Measurements from ENCODE around the gene CD99L2.

Gene CD99L2

DNA sequence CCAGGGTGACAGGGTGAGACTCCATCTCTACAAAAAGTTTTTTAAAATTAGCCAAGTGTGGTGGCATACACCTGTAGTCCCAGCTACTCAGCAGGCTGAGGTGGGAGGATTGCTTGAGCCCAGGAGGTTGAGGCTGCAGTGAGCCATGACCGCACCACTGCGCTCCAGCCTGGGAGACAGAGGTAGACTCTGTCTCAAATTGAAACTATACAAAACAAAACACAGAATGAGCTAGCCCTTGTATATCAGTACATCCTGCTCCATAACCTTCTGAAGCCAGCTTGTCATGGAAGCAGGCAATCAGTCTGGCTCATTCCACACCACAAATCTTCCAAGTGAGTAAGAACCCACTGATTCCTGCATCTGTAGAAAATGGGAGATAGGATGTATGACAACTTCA lies 49.0 kb downstream of the CD99L2 start:
- Histone ChIP-seq H2AK5ac (ENCODE audit: low read length) (no peak overlapping the region), H3K23ac (ENCODE audit: low read length) (no peak overlapping the region), H3K9me3 (ENCODE audit: insufficient read depth, low read depth, low read length) (no peaks in the 10 kb centered on the region), H4K8ac (ENCODE audit: low read depth, low read length) (no peak overlapping the region), H3K27me3 (ENCODE audit: insufficient read depth, low read length) (no peaks in the 10 kb centered on the region), H2BK120ac (ENCODE audit: insufficient read depth, low read length, poor library complexity) (no peak overlapping the region), H2BK5ac (ENCODE audit: low read depth, low read length, poor library complexity) (no peak overlapping the region), H3K14ac (ENCODE audit: low read length) (no peak overlapping the region), H3K9ac (ENCODE audit: low read length) (no peak overlapping the region), H3K36me3 (ENCODE audit: control insufficient read depth in 1 of 2, insufficient read depth in 2 of 2, low read length in 2 of 2) (peaks cover 0 to 1% of the 10 kb centered on the region in 2 experiments), H3K4me2 (ENCODE audit: low read length) (no peak overlapping the region), H4K91ac (ENCODE audit: low read depth, low read length) (no peak overlapping the region), H3K18ac (ENCODE audit: low read length) (no peak overlapping the region), H2BK12ac (ENCODE audit: low read length) (no peak overlapping the region), H2AFZ (ENCODE audit: insufficient read depth, low read length, poor library complexity) (no peak overlapping the region), H3K4ac (ENCODE audit: low read depth, low read length) (no peak overlapping the region), H3K4me3 (ENCODE audit: low read depth, low read length) (no peak overlapping the region), H4K12ac (ENCODE audit: low read depth, low read length) (no peak overlapping the region), H3K79me1 (ENCODE audit: low read length) (no peaks in the 10 kb centered on the region), H3K27ac (ENCODE audit: low read depth, low read length) (peak overlapping the region; percentile 41), H3K4me1 (ENCODE audit: control insufficient read depth in 1 of 2, insufficient read depth in 2 of 2, low read length in 2 of 2) (peaks cover 3 to 5% of the 10 kb centered on the region in 2 experiments), H3K79me2 (ENCODE audit: control insufficient read depth, insufficient read depth, low read length, poor library complexity) (peaks cover 2% of the 10 kb centered on the region)
- WGBS (ENCODE audit: extremely low coverage, insufficient coverage, insufficient read length) = no CpG with 5 or more reads among the region's 2 CpGs
- peak in 1 of 2 donors; percentile 73 for DNase-seq

DNA sequence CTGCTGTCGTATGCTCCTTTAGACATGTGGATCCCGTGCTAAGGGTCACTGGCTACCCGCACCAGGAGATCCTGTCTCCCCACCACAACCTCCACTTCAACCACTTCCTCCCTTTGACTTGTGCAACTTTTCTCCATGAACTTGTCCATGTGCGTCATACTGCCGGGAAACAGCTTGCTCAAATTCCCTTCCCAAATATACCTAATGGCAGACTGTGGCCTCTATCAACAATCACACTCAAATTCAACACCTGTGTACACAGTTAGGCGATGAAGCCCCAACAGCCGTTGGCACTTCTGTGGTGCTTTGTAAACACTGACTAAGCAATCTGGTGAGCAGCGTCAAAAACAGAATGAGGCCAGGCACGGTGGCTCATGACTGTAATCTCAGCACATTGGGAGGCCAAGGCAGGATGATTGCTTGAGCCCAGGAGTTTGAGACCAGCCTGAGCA lies 49.5 kb downstream of the CD99L2 start:
- Histone ChIP-seq H2BK5ac (ENCODE audit: low read depth, low read length, poor library complexity) (no peak overlapping the region), H3K9me3 (ENCODE audit: insufficient read depth, low read depth, low read length) (no peaks in the 10 kb centered on the region), H3K27me3 (ENCODE audit: insufficient read depth, low read length) (no peaks in the 10 kb centered on the region), H4K8ac (ENCODE audit: low read depth, low read length) (no peak overlapping the region), H3K4ac (ENCODE audit: low read depth, low read length) (no peak overlapping the region), H4K12ac (ENCODE audit: low read depth, low read length) (no peak overlapping the region), H3K14ac (ENCODE audit: low read length) (no peak overlapping the region), H3K18ac (ENCODE audit: low read length) (no peak overlapping the region), H3K27ac (ENCODE audit: low read depth, low read length) (no peak overlapping the region), H2AFZ (ENCODE audit: insufficient read depth, low read length, poor library complexity) (no peak overlapping the region), H2BK12ac (ENCODE audit: low read length) (no peak overlapping the region), H3K4me1 (ENCODE audit: control insufficient read depth in 1 of 2, insufficient read depth in 2 of 2, low read length in 2 of 2) (peaks cover 3 to 7% of the 10 kb centered on the region in 2 experiments), H3K9ac (ENCODE audit: low read length) (no peak overlapping the region), H2BK120ac (ENCODE audit: insufficient read depth, low read length, poor library complexity) (peak overlapping the region; percentile 66), H3K79me2 (ENCODE audit: control insufficient read depth, insufficient read depth, low read length, poor library complexity) (peaks cover 2% of the 10 kb centered on the region), H4K91ac (ENCODE audit: low read depth, low read length) (no peak overlapping the region), H3K79me1 (ENCODE audit: low read length) (no peaks in the 10 kb centered on the region), H3K4me2 (ENCODE audit: low read length) (no peak overlapping the region), H3K4me3 (ENCODE audit: low read depth, low read length) (no peak overlapping the region), H3K36me3 (ENCODE audit: control insufficient read depth in 1 of 2, insufficient read depth in 2 of 2, low read length in 2 of 2) (peaks cover 0 to 1% of the 10 kb centered on the region in 2 experiments), H2AK5ac (ENCODE audit: low read length) (no peak overlapping the region), H3K23ac (ENCODE audit: low read length) (no peak overlapping the region)
- WGBS (ENCODE audit: extremely low coverage, insufficient coverage, insufficient read length) = no CpG with 5 or more reads among the region's 9 CpGs
- DNase-seq = peak; percentile 84 to 88

DNA sequence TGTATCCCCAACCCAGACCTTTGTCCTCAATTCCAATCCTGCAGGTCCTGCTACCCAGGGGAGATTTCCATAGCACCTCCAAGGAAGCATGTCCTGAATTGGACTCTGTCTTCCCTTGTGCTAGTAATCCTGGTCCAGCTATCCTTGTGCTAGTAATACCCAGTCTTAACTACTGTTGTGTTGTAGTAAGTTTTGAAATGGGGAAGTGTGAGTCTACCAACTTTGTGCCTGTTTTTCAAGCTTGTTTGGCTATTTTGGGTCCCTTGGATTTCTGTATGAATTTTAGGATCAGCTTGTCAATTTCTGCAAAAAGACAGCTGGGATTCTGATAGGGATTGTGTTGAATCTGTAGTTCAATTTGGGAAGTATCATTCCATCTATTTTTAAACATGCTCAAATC lies 51.4 kb downstream of the CD99L2 start:
- peak in 1 of 2 donors; percentile 58 for DNase-seq
- Histone ChIP-seq H2BK12ac (ENCODE audit: low read length) (no peak overlapping the region), H2AFZ (ENCODE audit: insufficient read depth, low read length, poor library complexity) (no peak overlapping the region), H3K27me3 (ENCODE audit: insufficient read depth, low read length) (no peaks in the 10 kb centered on the region), H3K4me2 (ENCODE audit: low read length) (no peak overlapping the region), H3K23ac (ENCODE audit: low read length) (no peak overlapping the region), H2AK5ac (ENCODE audit: low read length) (no peak overlapping the region), H3K79me1 (ENCODE audit: low read length) (no peaks in the 10 kb centered on the region), H3K79me2 (ENCODE audit: control insufficient read depth, insufficient read depth, low read length, poor library complexity) (peaks cover 2% of the 10 kb centered on the region), H4K91ac (ENCODE audit: low read depth, low read length) (no peak overlapping the region), H4K8ac (ENCODE audit: low read depth, low read length) (no peak overlapping the region), H3K4me1 (ENCODE audit: control insufficient read depth in 1 of 2, insufficient read depth in 2 of 2, low read length in 2 of 2) (peaks cover 3 to 7% of the 10 kb centered on the region in 2 experiments), H3K9ac (ENCODE audit: low read length) (no peak overlapping the region), H3K4me3 (ENCODE audit: low read depth, low read length) (no peak overlapping the region), H3K36me3 (ENCODE audit: control insufficient read depth in 1 of 2, insufficient read depth in 2 of 2, low read length in 2 of 2) (peaks cover 0 to 1% of the 10 kb centered on the region in 2 experiments), H3K4ac (ENCODE audit: low read depth, low read length) (no peak overlapping the region), H2BK5ac (ENCODE audit: low read depth, low read length, poor library complexity) (no peak overlapping the region), H3K18ac (ENCODE audit: low read length) (no peak overlapping the region), H4K12ac (ENCODE audit: low read depth, low read length) (no peak overlapping the region), H2BK120ac (ENCODE audit: insufficient read depth, low read length, poor library complexity) (no peak overlapping the region), H3K14ac (ENCODE audit: low read length) (no peak overlapping the region), H3K27ac (ENCODE audit: low read depth, low read length) (no peak overlapping the region), H3K9me3 (ENCODE audit: insufficient read depth, low read depth, low read length) (no peaks in the 10 kb centered on the region)

DNA sequence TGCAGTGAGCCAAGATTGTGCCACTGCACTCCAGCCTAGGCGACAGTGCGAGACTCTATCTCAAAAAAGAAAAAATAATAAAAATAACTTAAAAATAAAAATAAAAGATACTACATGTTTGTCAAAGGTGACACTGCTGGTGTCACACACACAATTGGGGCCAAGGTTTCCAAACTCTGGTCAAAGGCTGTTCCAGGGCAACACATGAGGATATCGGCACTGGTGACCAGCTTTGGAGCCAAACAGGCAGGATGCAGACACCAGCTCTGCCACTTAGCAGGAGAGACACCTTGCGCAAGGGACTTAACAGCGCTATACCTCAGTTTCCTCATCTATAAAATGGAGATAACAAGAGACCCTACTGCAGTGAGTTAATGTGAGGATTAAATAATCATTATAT lies 52.3 kb downstream of the CD99L2 start:
- H3K9me3 ChIP-seq (ENCODE audit: insufficient read depth, low read depth, low read length) = no peaks in the 10 kb centered on the region
- H2BK5ac ChIP-seq (ENCODE audit: low read depth, low read length, poor library complexity) = no peak overlapping the region
- H3K23ac ChIP-seq (ENCODE audit: low read length) = no peak overlapping the region
- H3K79me2 ChIP-seq (ENCODE audit: control insufficient read depth, insufficient read depth, low read length, poor library complexity) = peaks cover 2% of the 10 kb centered on the region
- no peak overlapping the region for H3K27ac ChIP-seq (ENCODE audit: low read depth, low read length)
- no peak for DNase-seq
- H2AFZ ChIP-seq (ENCODE audit: insufficient read depth, low read length, poor library complexity) = no peak overlapping the region
- no peak overlapping the region for H2BK120ac ChIP-seq (ENCODE audit: insufficient read depth, low read length, poor library complexity)
- peaks cover 0 to 1% of the 10 kb centered on the region in 2 experiments for H3K36me3 ChIP-seq (ENCODE audit: control insufficient read depth in 1 of 2, insufficient read depth in 2 of 2, low read length in 2 of 2)
- H3K9ac ChIP-seq (ENCODE audit: low read length) = no peak overlapping the region
- no peak overlapping the region for H3K4me3 ChIP-seq (ENCODE audit: low read depth, low read length)
- no peak overlapping the region for H4K8ac ChIP-seq (ENCODE audit: low read depth, low read length)
- H4K12ac ChIP-seq (ENCODE audit: low read depth, low read length) = no peak overlapping the region
- H3K4me1 ChIP-seq (ENCODE audit: control insufficient read depth in 1 of 2, insufficient read depth in 2 of 2, low read length in 2 of 2) = peaks cover 3 to 7% of the 10 kb centered on the region in 2 experiments
- H3K18ac ChIP-seq (ENCODE audit: low read length) = no peak overlapping the region
- no peaks in the 10 kb centered on the region for H3K27me3 ChIP-seq (ENCODE audit: insufficient read depth, low read length)
- H3K4me2 ChIP-seq (ENCODE audit: low read length) = no peak overlapping the region
- no peak overlapping the region for H4K91ac ChIP-seq (ENCODE audit: low read depth, low read length)
- WGBS (ENCODE audit: extremely low coverage, insufficient coverage, insufficient read length) = no CpG with 5 or more reads among the region's 5 CpGs
- H3K14ac ChIP-seq (ENCODE audit: low read length) = no peak overlapping the region
- no peaks in the 10 kb centered on the region for H3K79me1 ChIP-seq (ENCODE audit: low read length)
- H3K4ac ChIP-seq (ENCODE audit: low read depth, low read length) = no peak overlapping the region
- no peak overlapping the region for H2BK12ac ChIP-seq (ENCODE audit: low read length)
- H2AK5ac ChIP-seq (ENCODE audit: low read length) = no peak overlapping the region
